Measurements from ENCODE around the gene UBE2J1. TPM values are rescaled to one million over a fixed set of nuclear protein-coding genes. Genes with fewer than 3 reads are reported as not detected.
A peak's percentile ranks its signal among the peaks of the same experiment; 100 is the strongest.
"Not testable (repeated sequence)": the region's sequence is repeated elsewhere in the genome, so short reads cannot be mapped to it uniquely, and the experiment has no call there.

The UBE2J1 gene
- total RNA-seq, 2 experiments from 2014 or later, result 26.1 to 31.2 TPM

- H3K27ac Mint-ChIP-seq, result no peak overlapping the region
- no peaks in the 10 kb centered on the region for H3K4me1 Mint-ChIP-seq
- no peaks in the 10 kb centered on the region for H3K36me3 Mint-ChIP-seq
- no peaks in the 10 kb centered on the region for H3K9me3 Mint-ChIP-seq (ENCODE audit: low read depth)
- CTCF ChIA-PET, result interaction anchor here (1.3 kb wide), 1 partner anchor 11 kb away, joined by 5 read pairs; no protein-coding TSS in a partner anchor
- DNase-seq, result no peak
- no peaks in the 10 kb centered on the region for H3K27me3 Mint-ChIP-seq
- H3K4me3 Mint-ChIP-seq, result no peak overlapping the region
- no peak for ATAC-seq
These were observed 43.8 kb downstream of the UBE2J1 start for GRCh38 chr6:89308525-89309395.

- not testable (repeated sequence) for ATAC-seq; H3K4me3 Mint-ChIP-seq; H3K4me1 Mint-ChIP-seq; H3K9me3 Mint-ChIP-seq (ENCODE audit: low read depth); DNase-seq; H3K27me3 Mint-ChIP-seq; H3K36me3 Mint-ChIP-seq; H3K27ac Mint-ChIP-seq
- CTCF ChIA-PET, result interaction anchor here (1.0 kb wide), 1 partner anchor 23 kb away, joined by 5 read pairs; no protein-coding TSS in a partner anchor
These were observed 48.0 kb downstream of the UBE2J1 start for GRCh38 chr6:89304517-89304916.

DNA sequence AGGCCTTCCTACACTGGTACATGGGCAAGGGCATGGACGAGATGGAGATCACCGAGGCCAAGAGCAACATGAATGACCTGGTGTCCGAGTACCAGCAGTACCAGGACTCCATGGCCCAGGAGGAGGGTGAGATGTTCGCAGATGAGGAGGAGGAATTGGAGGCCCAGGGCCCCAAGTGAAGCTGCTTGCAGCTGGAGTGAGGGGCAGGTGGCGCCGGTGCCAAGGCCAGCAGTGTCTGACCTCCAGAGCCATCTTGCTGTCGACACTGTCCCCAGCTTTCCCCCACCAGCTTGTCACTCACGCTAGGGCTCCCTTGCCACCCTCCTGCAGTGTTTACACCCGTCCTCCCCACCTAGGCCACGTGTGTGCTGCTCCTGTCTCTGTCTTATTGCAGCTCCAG is 49.6 kb downstream of the UBE2J1 start:
- CTCF ChIA-PET, result no interaction called here
- Mint-ChIP-seq H3K27ac (no peak overlapping the region), H3K4me3 (no peak overlapping the region), H3K36me3 (no peaks in the 10 kb centered on the region), H3K9me3 (ENCODE audit: low read depth) (no peaks in the 10 kb centered on the region), H3K4me1 (peaks cover 20% of the 10 kb centered on the region), H3K27me3 (no peaks in the 10 kb centered on the region)
- ATAC-seq, result no peak
- DNase-seq, result no peak

GRCh38 chr6:89302195-89302770 is 50.2 kb downstream of the UBE2J1 start:
- no peaks in the 10 kb centered on the region for H3K27me3 Mint-ChIP-seq
- no peak overlapping the region for H3K4me3 Mint-ChIP-seq
- no peak for DNase-seq
- no peaks in the 10 kb centered on the region for H3K9me3 Mint-ChIP-seq (ENCODE audit: low read depth)
- no peak overlapping the region for H3K27ac Mint-ChIP-seq
- H3K4me1 Mint-ChIP-seq, result peaks cover 26% of the 10 kb centered on the region
- ATAC-seq, result no peak
- CTCF ChIA-PET, result no interaction called here
- no peaks in the 10 kb centered on the region for H3K36me3 Mint-ChIP-seq

DNA sequence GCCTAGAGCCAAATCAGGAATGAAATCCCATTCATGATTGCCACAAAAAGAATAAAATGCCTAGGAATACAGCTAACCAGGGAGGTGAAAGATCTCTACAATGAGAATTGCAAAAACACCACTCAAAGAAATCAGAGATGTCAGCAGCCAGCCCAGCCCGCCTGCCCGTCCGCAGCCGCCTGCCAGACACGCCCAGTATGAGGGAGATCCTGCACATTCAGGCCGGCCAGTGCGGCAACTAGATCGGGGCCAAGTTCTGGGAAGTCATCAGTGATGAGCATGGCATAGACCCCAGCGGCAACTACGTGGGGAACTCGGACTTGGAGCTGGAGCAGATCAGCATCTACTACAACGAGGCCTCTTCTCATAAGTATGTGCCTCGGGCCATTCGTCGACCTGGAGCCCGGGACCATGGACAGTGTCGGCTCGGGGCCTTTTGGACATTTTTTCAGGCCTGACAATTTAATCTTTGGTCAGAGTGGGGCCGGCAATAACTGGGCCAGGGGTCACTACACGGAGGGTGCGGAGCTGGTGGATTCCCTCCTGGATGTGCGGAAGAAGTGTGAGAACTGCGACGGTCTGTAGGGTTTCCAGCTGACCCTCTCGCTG is 50.8 kb downstream of the UBE2J1 start:
- peaks cover 26% of the 10 kb centered on the region for H3K4me1 Mint-ChIP-seq
- CTCF ChIA-PET, result no interaction called here
- no peaks in the 10 kb centered on the region for H3K27me3 Mint-ChIP-seq
- H3K4me3 Mint-ChIP-seq, result no peak overlapping the region
- H3K9me3 Mint-ChIP-seq (ENCODE audit: low read depth), result no peaks in the 10 kb centered on the region
- no peak for ATAC-seq
- no peak for DNase-seq
- no peaks in the 10 kb centered on the region for H3K36me3 Mint-ChIP-seq
- H3K27ac Mint-ChIP-seq, result no peak overlapping the region

DNA sequence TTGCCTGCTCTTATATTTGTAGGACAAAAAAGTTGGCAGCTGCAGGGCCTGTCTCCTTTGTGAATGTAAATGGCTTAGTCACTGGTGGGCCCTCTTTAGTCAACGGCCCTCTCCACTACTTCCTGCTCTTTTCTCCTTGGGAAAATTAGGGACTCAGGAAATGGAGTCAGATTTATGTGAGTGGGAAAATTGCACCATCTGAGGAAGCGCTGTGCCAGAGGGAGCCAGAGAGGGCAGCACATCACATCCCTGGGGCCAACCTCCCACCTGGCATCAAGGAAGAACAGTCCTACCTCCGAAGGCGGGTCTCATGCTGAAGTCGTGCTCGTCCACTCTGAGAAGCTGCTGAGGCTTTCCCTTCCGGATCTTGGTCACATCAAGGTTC is 53.1 kb downstream of the UBE2J1 start:
- CTCF ChIA-PET, result interaction anchor here (1.5 to 2.3 kb wide), 4 partner anchors 60 to 317 kb away, joined by 3 to 9 read pairs (median 6); no protein-coding TSS in a partner anchor
- H3K4me1 Mint-ChIP-seq, result peaks cover 26% of the 10 kb centered on the region
- H3K4me3 Mint-ChIP-seq, result no peak overlapping the region
- no peak overlapping the region for H3K27ac Mint-ChIP-seq
- H3K27me3 Mint-ChIP-seq, result no peaks in the 10 kb centered on the region
- DNase-seq, result no peak
- no peaks in the 10 kb centered on the region for H3K36me3 Mint-ChIP-seq
- H3K9me3 Mint-ChIP-seq (ENCODE audit: low read depth), result no peaks in the 10 kb centered on the region
- ATAC-seq, result no peak

GRCh38 chr6:89298680-89299465 is 53.6 kb downstream of the UBE2J1 start:
- Mint-ChIP-seq H3K9me3 (ENCODE audit: low read depth) (no peaks in the 10 kb centered on the region), H3K4me3 (peak overlapping the region; percentile 3), H3K36me3 (no peaks in the 10 kb centered on the region), H3K27me3 (no peaks in the 10 kb centered on the region), H3K4me1 (peaks cover 26% of the 10 kb centered on the region), H3K27ac (peak overlapping the region; percentile 91)
- ATAC-seq, result peak; percentile 78
- CTCF ChIA-PET, result interaction anchor here (1.0 to 2.3 kb wide), 10 partner anchors 50 to 316 kb away, joined by 3 to 12 read pairs (median 4); partner anchors contain the start of gene UBE2J1
- peak; percentile 76 for DNase-seq

GRCh38 chr6:89297695-89298351 is 54.7 kb downstream of the UBE2J1 start:
- H3K27me3 Mint-ChIP-seq, result no peaks in the 10 kb centered on the region
- peaks cover 26% of the 10 kb centered on the region for H3K4me1 Mint-ChIP-seq
- H3K9me3 Mint-ChIP-seq (ENCODE audit: low read depth), result no peaks in the 10 kb centered on the region
- CTCF ChIA-PET, result interaction anchor here (0.9 to 2.3 kb wide), 10 partner anchors 10 to 315 kb away, joined by 3 to 12 read pairs (median 4); partner anchors contain the start of genes GABRR2 and UBE2J1
- peak overlapping the region; percentile 91 for H3K27ac Mint-ChIP-seq
- ATAC-seq, result peak; percentile 73
- no peaks in the 10 kb centered on the region for H3K36me3 Mint-ChIP-seq
- DNase-seq, result peak; percentile 87
- H3K4me3 Mint-ChIP-seq, result peak overlapping the region; percentile 62

DNA sequence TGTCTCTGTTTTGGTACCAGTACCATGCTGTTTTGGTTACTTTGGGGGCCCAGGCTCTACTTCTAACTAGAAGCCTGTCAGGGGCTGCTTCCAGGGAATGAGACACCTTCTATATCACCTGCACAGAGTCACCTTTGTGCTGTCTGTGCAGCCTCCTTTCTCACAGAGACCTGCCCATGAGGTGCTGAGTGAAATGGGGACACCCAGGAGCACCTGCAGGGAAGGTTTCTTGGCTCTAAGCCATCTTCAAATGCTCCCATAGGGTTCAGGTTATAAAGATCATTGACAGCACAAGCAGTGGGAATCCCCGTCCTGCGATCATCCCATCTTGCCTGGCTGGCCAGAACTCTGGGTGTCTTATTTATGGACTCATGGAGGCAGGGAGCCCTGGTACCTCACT is 56.5 kb downstream of the UBE2J1 start:
- Mint-ChIP-seq H3K4me3 (no peak overlapping the region), H3K9me3 (ENCODE audit: low read depth) (no peaks in the 10 kb centered on the region), H3K4me1 (peaks cover 26% of the 10 kb centered on the region), H3K27ac (no peak overlapping the region), H3K36me3 (no peaks in the 10 kb centered on the region), H3K27me3 (no peaks in the 10 kb centered on the region)
- no peak for DNase-seq
- no peak for ATAC-seq
- CTCF ChIA-PET, result no interaction called here

DNA sequence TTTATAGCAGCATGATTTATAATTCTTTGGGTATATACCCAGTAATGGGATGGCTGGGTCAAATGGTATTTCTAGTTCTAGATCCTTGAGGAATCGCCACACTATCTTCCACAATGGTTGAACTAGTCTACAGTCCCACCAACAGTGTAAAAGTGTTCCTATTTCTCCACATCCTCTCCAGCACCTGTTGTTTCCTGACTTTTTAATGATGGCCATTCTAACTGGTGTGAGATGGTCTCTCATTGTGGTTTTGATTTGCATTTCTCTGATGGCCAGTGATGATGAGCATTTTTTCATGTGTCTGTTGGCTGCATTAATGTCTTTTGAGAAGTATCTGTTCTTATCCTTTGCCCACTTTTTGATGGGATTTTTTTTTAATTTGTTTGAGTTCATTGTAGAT is 57.4 kb downstream of the UBE2J1 start:
- ATAC-seq; H3K27me3 Mint-ChIP-seq; H3K27ac Mint-ChIP-seq; CTCF ChIA-PET; DNase-seq; H3K9me3 Mint-ChIP-seq (ENCODE audit: low read depth); H3K36me3 Mint-ChIP-seq; H3K4me3 Mint-ChIP-seq: not testable (repeated sequence)
- H3K4me1 Mint-ChIP-seq, result peaks cover 26% of the 10 kb centered on the region

- no peak for ATAC-seq
- CTCF ChIA-PET, result interaction anchor here (0.6 to 0.9 kb wide), 2 partner anchors 8 to 390 kb away, joined by 3 read pairs; no protein-coding TSS in a partner anchor
- Mint-ChIP-seq H3K4me1 (no peaks in the 10 kb centered on the region), H3K4me3 (no peak overlapping the region), H3K27me3 (no peaks in the 10 kb centered on the region), H3K9me3 (ENCODE audit: low read depth) (no peaks in the 10 kb centered on the region), H3K36me3 (no peaks in the 10 kb centered on the region), H3K27ac (no peak overlapping the region)
- peak; percentile 28 for DNase-seq
These were observed 61.2 kb downstream of the UBE2J1 start for GRCh38 chr6:89291256-89291819.

- no peaks in the 10 kb centered on the region for H3K4me1 Mint-ChIP-seq
- H3K4me3 Mint-ChIP-seq, result no peak overlapping the region
- DNase-seq, result peak; percentile 34
- no peaks in the 10 kb centered on the region for H3K27me3 Mint-ChIP-seq
- H3K27ac Mint-ChIP-seq, result peak overlapping the region; percentile 37
- H3K9me3 Mint-ChIP-seq (ENCODE audit: low read depth), result no peaks in the 10 kb centered on the region
- no peak for ATAC-seq
- no peaks in the 10 kb centered on the region for H3K36me3 Mint-ChIP-seq
- CTCF ChIA-PET, result interaction anchor here (0.6 to 1.6 kb wide), 2 partner anchors 82 to 389 kb away, joined by 3 read pairs; no protein-coding TSS in a partner anchor
These were observed 61.9 kb downstream of the UBE2J1 start for GRCh38 chr6:89290401-89291155.
